PC-9 (cell line): Measurements from ENCODE around the gene MED29.

ENCODE experiments used
- EZH2 ChIP-seq: fragments of 200-600 bp; sonication (generic); IDR thresholded peaks from 2 replicates; pipeline ENCODE4 v1.8.0; 2017; ENCODE audit warnings: antibody characterized with exemption, low read depth
- TF ChIP-seq, protein P1 (sequence below): fragments of 200-600 bp; sonication (generic); conservative IDR thresholded peaks from 2 replicates; pipeline ENCODE4 v1.6.1; 2017; ENCODE audit warnings: mixed run types, antibody characterized with exemption, mild to moderate bottlenecking, moderate library complexity

DNA sequence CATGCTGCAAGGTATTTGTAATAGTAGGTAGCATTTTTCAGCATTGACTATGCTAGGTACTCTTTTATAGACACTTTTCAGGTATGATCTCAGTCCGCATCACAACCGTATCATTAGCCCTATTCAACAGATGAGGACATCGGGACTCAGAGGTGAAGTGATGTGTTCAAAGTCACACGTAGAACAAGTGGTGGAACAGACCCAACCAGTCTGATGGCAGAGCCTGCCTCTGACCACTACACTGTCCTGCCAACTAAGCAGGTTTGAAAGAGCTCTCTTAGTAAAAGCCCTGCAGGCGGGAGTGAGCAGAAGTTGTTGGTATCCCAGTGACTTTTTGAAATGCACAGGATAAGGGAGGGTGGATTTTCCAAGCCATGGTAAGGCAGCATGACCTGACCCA lies 20.4 kb upstream of the MED29 start:
- TF ChIP-seq EZH2: no peak
- TF ChIP-seq, protein P1, sequence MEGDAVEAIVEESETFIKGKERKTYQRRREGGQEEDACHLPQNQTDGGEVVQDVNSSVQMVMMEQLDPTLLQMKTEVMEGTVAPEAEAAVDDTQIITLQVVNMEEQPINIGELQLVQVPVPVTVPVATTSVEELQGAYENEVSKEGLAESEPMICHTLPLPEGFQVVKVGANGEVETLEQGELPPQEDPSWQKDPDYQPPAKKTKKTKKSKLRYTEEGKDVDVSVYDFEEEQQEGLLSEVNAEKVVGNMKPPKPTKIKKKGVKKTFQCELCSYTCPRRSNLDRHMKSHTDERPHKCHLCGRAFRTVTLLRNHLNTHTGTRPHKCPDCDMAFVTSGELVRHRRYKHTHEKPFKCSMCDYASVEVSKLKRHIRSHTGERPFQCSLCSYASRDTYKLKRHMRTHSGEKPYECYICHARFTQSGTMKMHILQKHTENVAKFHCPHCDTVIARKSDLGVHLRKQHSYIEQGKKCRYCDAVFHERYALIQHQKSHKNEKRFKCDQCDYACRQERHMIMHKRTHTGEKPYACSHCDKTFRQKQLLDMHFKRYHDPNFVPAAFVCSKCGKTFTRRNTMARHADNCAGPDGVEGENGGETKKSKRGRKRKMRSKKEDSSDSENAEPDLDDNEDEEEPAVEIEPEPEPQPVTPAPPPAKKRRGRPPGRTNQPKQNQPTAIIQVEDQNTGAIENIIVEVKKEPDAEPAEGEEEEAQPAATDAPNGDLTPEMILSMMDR: no peak
